ENCODE measurements around the gene CEP152.

GRCh38 chr15:48800245-48800644 lies 10.6 kb downstream of the CEP152 start:
- no peak for TF ChIP-seq EZH2phosphoT487 (conservative IDR thresholded peaks at IDR 0.05; ENCODE audit: low read length)
- TF ChIP-seq, protein P1, sequence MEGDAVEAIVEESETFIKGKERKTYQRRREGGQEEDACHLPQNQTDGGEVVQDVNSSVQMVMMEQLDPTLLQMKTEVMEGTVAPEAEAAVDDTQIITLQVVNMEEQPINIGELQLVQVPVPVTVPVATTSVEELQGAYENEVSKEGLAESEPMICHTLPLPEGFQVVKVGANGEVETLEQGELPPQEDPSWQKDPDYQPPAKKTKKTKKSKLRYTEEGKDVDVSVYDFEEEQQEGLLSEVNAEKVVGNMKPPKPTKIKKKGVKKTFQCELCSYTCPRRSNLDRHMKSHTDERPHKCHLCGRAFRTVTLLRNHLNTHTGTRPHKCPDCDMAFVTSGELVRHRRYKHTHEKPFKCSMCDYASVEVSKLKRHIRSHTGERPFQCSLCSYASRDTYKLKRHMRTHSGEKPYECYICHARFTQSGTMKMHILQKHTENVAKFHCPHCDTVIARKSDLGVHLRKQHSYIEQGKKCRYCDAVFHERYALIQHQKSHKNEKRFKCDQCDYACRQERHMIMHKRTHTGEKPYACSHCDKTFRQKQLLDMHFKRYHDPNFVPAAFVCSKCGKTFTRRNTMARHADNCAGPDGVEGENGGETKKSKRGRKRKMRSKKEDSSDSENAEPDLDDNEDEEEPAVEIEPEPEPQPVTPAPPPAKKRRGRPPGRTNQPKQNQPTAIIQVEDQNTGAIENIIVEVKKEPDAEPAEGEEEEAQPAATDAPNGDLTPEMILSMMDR (IDR thresholded peaks at IDR 0.05; ENCODE audit: insufficient read depth, low read length, poor library complexity, severe bottlenecking) = no peak

Data from SU-DHL-6 (cell line).